Ishikawa (cell line): ENCODE data around the gene GLCCI1.

Experiments
- CEBPB ChIP-seq: IDR thresholded peaks from 2 replicates; pipeline ENCODE4 v1.6.1; 2012
- CREB1 ChIP-seq: IDR thresholded peaks from 2 replicates; pipeline ENCODE4 v1.6.1; 2012; ENCODE audit warnings: low read depth
- EGR1 ChIP-seq: IDR thresholded peaks from 2 replicates; pipeline ENCODE4 v1.6.1; 2012
- EP300 ChIP-seq: IDR thresholded peaks from 2 replicates; pipeline ENCODE4 v1.6.1; 2012; ENCODE audit warnings: borderline replicate concordance
- FOXM1 ChIP-seq: IDR thresholded peaks from 2 replicates; pipeline ENCODE4 v1.6.1; 2012; ENCODE audit warnings: low read depth, borderline replicate concordance
- NFIC ChIP-seq: IDR thresholded peaks from 2 replicates; pipeline ENCODE4 v1.6.1; 2012
- RAD21 ChIP-seq: IDR thresholded peaks from 2 replicates; pipeline ENCODE4 v1.6.1; 2012; ENCODE audit warnings: low read depth
- TAF1 ChIP-seq: IDR thresholded peaks from 2 replicates; pipeline ENCODE4 v1.6.1; 2012; ENCODE audit warnings: low read depth, mild to moderate bottlenecking
- TCF12 ChIP-seq: IDR thresholded peaks from 2 replicates; pipeline ENCODE4 v1.6.1; 2012; ENCODE audit warnings: low read depth
- TEAD4 ChIP-seq: IDR thresholded peaks from 2 replicates; pipeline ENCODE4 v1.6.1; 2012
- YY1 ChIP-seq: IDR thresholded peaks from 2 replicates; pipeline ENCODE4 v1.6.1; 2012; ENCODE audit warnings: low read depth
- ZBTB7A ChIP-seq: IDR thresholded peaks from 2 replicates; pipeline ENCODE4 v1.6.1; 2012; ENCODE audit warnings: low read depth
- TF ChIP-seq, protein P1 (sequence below): IDR thresholded peaks from 2 replicates; pipeline ENCODE4 v1.6.1; 2012
- TF ChIP-seq, protein P2 (sequence below): IDR thresholded peaks from 2 replicates; pipeline ENCODE4 v1.6.1; 2012; ENCODE audit warnings: low read depth, mild to moderate bottlenecking
- TF ChIP-seq, protein P3 (sequence below): IDR thresholded peaks from 2 replicates; pipeline ENCODE4 v1.6.1; 2012

The GLCCI1 gene

DNA sequence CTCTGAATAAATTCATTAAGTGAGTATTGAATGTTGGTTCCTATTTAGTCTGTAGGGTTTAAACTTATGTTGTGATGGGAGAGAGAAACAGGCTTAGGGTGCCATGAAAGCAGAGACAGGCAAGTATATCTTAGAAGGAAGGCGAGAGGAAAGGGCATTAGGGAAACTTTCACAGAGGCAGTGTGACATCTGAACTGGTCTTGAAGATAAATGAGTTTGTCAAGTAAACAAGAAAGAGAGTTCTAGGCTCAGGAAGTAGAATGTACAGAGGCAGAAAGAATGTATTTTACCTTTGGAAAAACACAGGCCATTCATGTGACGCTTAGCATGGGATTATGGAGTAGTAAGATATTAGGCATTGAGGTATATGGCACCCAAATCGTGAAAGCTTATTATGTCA, 34.5 kb downstream of the GLCCI1 start:
- TF ChIP-seq TAF1 (no peak), ZBTB7A (no peak), EGR1 (no peak), FOXM1 (no peak), YY1 (no peak), CREB1 (no peak), RAD21 (no peak), NFIC (no peak)

DNA sequence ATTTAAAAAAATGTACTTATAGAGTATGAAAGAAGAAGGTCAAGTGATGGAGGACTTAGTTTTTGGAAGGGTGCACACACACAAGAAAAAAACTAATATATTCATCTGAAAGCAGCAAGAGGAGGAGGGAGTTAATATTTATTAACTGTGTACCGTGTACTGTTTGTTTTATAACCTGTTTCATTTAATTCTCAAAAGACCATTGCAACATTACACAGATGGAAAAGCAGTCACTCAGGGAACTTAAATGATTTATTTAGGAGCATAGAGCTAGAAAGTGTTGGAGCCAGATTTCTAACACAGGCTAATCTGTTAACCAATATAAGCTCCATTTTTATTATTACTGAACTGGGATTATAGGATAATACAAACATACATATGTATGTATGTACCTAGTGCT, 36.7 kb downstream of the GLCCI1 start:
- no peak for TF ChIP-seq CEBPB
- no peak for TF ChIP-seq FOXM1
- no peak for TF ChIP-seq TEAD4
- no peak for TF ChIP-seq RAD21
- no peak for TF ChIP-seq ZBTB7A
- TF ChIP-seq TAF1 = no peak
- TF ChIP-seq, protein P1, sequence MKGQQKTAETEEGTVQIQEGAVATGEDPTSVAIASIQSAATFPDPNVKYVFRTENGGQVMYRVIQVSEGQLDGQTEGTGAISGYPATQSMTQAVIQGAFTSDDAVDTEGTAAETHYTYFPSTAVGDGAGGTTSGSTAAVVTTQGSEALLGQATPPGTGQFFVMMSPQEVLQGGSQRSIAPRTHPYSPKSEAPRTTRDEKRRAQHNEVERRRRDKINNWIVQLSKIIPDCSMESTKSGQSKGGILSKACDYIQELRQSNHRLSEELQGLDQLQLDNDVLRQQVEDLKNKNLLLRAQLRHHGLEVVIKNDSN = no peak
- no peak for TF ChIP-seq TCF12
- TF ChIP-seq EGR1 = no peak
- no peak for TF ChIP-seq CREB1

DNA sequence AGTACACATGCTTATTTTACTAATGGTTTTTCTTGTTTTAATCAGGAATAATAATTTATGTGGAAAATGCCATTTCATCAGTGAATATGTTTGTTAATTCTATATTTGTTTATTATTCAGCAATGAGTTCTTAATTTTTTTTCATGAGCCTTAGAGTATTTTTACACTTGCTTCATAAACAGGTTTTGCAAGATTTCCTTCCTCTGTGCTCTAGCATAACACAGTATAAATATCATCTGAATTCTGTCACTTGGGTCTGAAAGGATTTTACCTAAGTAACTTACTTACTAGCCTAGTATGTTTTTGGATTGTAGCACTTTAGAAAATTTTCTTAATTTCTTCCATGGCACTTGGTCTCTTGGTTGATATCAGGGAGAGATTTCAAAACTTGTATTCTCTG, 45.8 kb downstream of the GLCCI1 start:
- no peak for TF ChIP-seq TAF1
- no peak for TF ChIP-seq EP300
- no peak for TF ChIP-seq TCF12
- no peak for TF ChIP-seq ZBTB7A
- TF ChIP-seq YY1 = no peak
- no peak for TF ChIP-seq RAD21
- TF ChIP-seq CEBPB = no peak
- TF ChIP-seq NFIC = no peak
- TF ChIP-seq, protein P2, sequence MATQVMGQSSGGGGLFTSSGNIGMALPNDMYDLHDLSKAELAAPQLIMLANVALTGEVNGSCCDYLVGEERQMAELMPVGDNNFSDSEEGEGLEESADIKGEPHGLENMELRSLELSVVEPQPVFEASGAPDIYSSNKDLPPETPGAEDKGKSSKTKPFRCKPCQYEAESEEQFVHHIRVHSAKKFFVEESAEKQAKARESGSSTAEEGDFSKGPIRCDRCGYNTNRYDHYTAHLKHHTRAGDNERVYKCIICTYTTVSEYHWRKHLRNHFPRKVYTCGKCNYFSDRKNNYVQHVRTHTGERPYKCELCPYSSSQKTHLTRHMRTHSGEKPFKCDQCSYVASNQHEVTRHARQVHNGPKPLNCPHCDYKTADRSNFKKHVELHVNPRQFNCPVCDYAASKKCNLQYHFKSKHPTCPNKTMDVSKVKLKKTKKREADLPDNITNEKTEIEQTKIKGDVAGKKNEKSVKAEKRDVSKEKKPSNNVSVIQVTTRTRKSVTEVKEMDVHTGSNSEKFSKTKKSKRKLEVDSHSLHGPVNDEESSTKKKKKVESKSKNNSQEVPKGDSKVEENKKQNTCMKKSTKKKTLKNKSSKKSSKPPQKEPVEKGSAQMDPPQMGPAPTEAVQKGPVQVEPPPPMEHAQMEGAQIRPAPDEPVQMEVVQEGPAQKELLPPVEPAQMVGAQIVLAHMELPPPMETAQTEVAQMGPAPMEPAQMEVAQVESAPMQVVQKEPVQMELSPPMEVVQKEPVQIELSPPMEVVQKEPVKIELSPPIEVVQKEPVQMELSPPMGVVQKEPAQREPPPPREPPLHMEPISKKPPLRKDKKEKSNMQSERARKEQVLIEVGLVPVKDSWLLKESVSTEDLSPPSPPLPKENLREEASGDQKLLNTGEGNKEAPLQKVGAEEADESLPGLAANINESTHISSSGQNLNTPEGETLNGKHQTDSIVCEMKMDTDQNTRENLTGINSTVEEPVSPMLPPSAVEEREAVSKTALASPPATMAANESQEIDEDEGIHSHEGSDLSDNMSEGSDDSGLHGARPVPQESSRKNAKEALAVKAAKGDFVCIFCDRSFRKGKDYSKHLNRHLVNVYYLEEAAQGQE = no peak
- TF ChIP-seq CREB1 = no peak
- TF ChIP-seq, protein P3, sequence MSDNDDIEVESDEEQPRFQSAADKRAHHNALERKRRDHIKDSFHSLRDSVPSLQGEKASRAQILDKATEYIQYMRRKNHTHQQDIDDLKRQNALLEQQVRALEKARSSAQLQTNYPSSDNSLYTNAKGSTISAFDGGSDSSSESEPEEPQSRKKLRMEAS = no peak
- TF ChIP-seq, protein P1 = no peak
- no peak for TF ChIP-seq TEAD4
- TF ChIP-seq EGR1 = no peak
- no peak for TF ChIP-seq FOXM1

DNA sequence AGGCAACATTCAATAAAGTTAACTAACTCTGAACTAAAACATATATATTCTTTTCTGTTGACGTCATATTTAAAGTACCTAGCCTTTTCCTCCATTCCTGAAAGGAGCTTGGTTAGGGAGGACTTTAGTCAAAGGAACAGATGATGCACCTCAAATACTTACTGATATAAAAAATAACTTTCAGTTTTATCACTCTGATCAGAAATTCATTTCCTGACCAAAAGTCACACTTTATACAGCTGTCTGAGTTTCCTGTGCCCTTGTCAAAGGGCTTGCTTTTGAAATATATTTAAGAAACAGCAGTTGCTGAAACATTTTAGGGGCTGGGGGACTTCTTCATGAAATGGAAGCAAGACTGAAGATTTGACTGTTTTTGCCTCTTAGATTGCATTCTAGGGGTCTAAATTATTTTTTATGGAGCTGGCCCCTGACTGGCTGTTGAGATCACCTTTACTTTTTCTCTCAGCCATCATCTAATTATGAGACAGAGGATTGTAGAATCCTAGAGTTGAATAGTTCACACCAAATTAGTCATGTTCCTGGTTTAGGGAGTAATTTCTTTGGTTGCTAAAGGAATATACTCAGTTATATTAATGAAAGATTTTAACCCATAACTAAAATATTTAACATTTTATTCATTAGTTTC, 46.6 kb downstream of the GLCCI1 start:
- TF ChIP-seq, protein P1 = no peak
- no peak for TF ChIP-seq CEBPB
- TF ChIP-seq RAD21 = no peak

DNA sequence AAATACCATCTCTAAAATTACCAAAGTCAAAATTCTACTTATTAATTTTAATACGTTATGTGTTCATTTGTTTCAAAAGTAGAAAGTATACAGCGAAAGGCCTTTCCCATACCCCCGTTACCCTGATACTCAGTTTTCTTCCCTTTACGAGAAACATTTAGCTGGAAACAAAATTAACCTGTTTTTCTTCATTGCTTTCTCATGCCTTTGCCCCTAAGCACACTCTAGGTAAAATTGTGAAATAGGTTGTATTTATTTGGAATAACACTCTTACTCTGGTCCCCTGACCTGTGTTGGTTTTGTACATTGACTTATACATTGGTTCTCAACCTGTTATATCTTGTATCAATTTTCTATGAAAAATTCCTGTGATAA, 47.1 kb downstream of the GLCCI1 start:
- TF ChIP-seq, protein P3 = no peak
- no peak for TF ChIP-seq CREB1
- TF ChIP-seq CEBPB = no peak
- TF ChIP-seq FOXM1 = no peak
- TF ChIP-seq RAD21 = no peak
- no peak for TF ChIP-seq ZBTB7A
- TF ChIP-seq EP300 = no peak
- TF ChIP-seq EGR1 = no peak
- TF ChIP-seq TAF1 = no peak
- TF ChIP-seq TEAD4 = no peak
- no peak for TF ChIP-seq YY1
- TF ChIP-seq, protein P2 = no peak
- TF ChIP-seq, protein P1 = no peak
- no peak for TF ChIP-seq TCF12
- no peak for TF ChIP-seq NFIC

DNA sequence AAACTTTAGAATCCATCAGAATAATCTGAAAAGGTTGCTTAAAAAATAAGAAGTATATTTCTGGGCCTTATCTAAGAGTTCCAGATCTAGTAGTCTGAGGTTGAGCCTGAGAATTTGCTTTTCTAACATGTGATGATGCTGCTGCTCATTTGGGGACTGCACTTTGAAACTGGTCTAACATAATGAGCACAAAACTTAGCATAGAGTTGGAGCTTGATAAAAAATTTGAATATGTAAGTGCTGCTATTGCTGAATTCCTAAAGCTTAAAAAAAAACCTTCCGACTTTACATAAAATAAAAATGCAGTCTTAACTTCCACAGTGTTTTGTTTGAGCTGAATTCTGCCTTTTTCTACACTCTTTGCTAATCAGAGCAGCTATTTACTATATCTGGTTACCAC, 48.8 kb downstream of the GLCCI1 start:
- TF ChIP-seq CEBPB (no peak), TEAD4 (no peak), NFIC (no peak), CREB1 (no peak), ZBTB7A (no peak), YY1 (no peak), RAD21 (no peak), TCF12 (no peak), EGR1 (no peak), TAF1 (no peak), EP300 (no peak), FOXM1 (no peak)
- TF ChIP-seq, protein P2 = no peak
- TF ChIP-seq, protein P1 = no peak
- TF ChIP-seq, protein P3 = no peak
